DND-41 (cell line): ENCODE results near the gene CCNI2.

ENCODE experiments used
- CTCF ChIP-seq: IDR thresholded peaks from 2 replicates; pipeline ENCODE4 v1.5.1; 2012; ENCODE audit warnings: borderline replicate concordance, low read length, moderate library complexity, mild to moderate bottlenecking; ENCODE audit not compliant: poor library complexity, severe bottlenecking; ENCODE audit errors: extremely low read depth
- EZH2 ChIP-seq: IDR thresholded peaks from 3 replicates; pipeline ENCODE4 v1.6.1; 2012; ENCODE audit warnings: borderline replicate concordance, low read depth, mild to moderate bottlenecking, moderate library complexity, low read length, inconsistent platforms; ENCODE audit not compliant: severe bottlenecking

- TF ChIP-seq CTCF (no peak), EZH2 (no peak)
Measured at GRCh38 chr5:132729896-132730295, 17.3 kb upstream of the CCNI2 start.
